ENCODE data around the gene CHAT. TPM values are rescaled to one million over a fixed set of nuclear protein-coding genes. Genes with fewer than 3 reads are reported as not detected.

Gene CHAT
- total RNA-seq, 2 experiments from 2014 or later = not detected

GRCh38 chr10:49621561-49621960 is 7.7 kb downstream of the CHAT start:
- DNase-seq = no peak
- no peak for TF ChIP-seq CTCF (IDR thresholded peaks at IDR 0.05)
- intact Hi-C loops (cut with micrococcal nuclease) = no loop called here
- peaks cover 19% of the 10 kb centered on the region for H3K27me3 Mint-ChIP-seq
- CTCF ChIA-PET = no interaction called here
- H3K9me3 Mint-ChIP-seq = no peaks in the 10 kb centered on the region
- H3K27ac Mint-ChIP-seq = no peak overlapping the region
- ATAC-seq = no peak
- H3K4me1 Mint-ChIP-seq (ENCODE audit: low read depth) = no peaks in the 10 kb centered on the region
- H3K4me3 Mint-ChIP-seq = no peak overlapping the region
- H3K36me3 Mint-ChIP-seq (ENCODE audit: low read depth) = no peaks in the 10 kb centered on the region
- POLR2A ChIA-PET = no interaction called here

- Mint-ChIP-seq H3K27me3 (peaks cover 13% of the 10 kb centered on the region), H3K9me3 (no peaks in the 10 kb centered on the region), H3K27ac (no peak overlapping the region), H3K36me3 (ENCODE audit: low read depth) (no peaks in the 10 kb centered on the region), H3K4me3 (no peak overlapping the region), H3K4me1 (ENCODE audit: low read depth) (no peaks in the 10 kb centered on the region)
- ChIA-PET POLR2A (no interaction called here), CTCF (interaction anchor here (1.2 kb wide), 1 partner anchor 28 kb away, joined by 3 read pairs; no protein-coding TSS in a partner anchor)
- DNase-seq (no peak), ATAC-seq (no peak)
- no peak for TF ChIP-seq CTCF (IDR thresholded peaks at IDR 0.05)
- intact Hi-C loops (cut with micrococcal nuclease) = no loop called here
Observed at GRCh38 chr10:49622426-49623425, 8.9 kb downstream of the CHAT start.

DNA sequence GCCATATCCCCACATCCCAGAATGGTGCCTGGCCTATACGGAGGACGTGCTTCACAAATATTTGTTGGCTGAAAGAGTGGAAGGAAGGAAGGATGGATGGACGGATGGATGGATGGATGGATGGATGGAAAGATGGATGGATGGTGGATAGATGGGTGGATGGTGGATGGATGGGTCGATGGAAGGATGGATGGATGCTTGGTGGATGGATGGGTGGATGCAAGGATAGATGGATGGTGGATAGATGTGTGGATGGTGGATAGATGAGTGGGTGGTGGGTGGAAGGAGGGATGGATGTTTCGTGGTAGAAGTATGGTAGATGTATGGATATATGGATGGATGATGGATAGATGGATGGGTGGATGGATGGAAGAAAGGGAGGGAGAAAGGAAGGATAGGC is 10.8 kb downstream of the CHAT start:
- H3K36me3 Mint-ChIP-seq (ENCODE audit: low read depth) = no peaks in the 10 kb centered on the region
- intact Hi-C loops (cut with micrococcal nuclease) = no loop called here
- H3K9me3 Mint-ChIP-seq = no peaks in the 10 kb centered on the region
- CTCF ChIA-PET = no interaction called here
- no peak for DNase-seq
- H3K4me3 Mint-ChIP-seq = no peak overlapping the region
- H3K4me1 Mint-ChIP-seq (ENCODE audit: low read depth) = no peaks in the 10 kb centered on the region
- H3K27ac Mint-ChIP-seq = no peak overlapping the region
- no peak for ATAC-seq
- no peak for TF ChIP-seq CTCF (IDR thresholded peaks at IDR 0.05)
- POLR2A ChIA-PET = no interaction called here
- H3K27me3 Mint-ChIP-seq = peaks cover 5% of the 10 kb centered on the region

DNA sequence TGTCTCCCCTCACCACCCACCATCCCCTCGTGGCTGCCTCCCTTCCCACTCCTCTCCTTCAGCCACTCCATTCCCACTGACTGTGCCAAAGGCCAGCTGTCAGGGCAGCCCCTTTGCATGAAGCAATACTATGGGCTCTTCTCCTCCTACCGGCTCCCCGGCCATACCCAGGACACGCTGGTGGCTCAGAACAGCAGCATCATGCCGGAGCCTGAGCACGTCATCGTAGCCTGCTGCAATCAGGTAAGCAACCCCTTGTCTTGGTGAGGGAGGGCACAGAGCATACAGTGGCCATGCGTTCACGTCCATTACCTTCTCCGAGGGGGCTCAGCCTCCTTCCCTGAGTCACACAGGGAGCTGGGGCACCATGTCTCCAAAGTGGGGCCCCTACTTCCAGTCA is 11.6 kb downstream of the CHAT start:
- H3K36me3 Mint-ChIP-seq (ENCODE audit: low read depth) = no peaks in the 10 kb centered on the region
- no peaks in the 10 kb centered on the region for H3K4me1 Mint-ChIP-seq (ENCODE audit: low read depth)
- H3K4me3 Mint-ChIP-seq = no peak overlapping the region
- H3K27ac Mint-ChIP-seq = no peak overlapping the region
- intact Hi-C loops (cut with micrococcal nuclease) = no loop called here
- no peaks in the 10 kb centered on the region for H3K9me3 Mint-ChIP-seq
- ATAC-seq (no peak), DNase-seq (no peak)
- no peaks in the 10 kb centered on the region for H3K27me3 Mint-ChIP-seq
- ChIA-PET POLR2A (no interaction called here), CTCF (no interaction called here)
- no peak for TF ChIP-seq CTCF (IDR thresholded peaks at IDR 0.05)

DNA sequence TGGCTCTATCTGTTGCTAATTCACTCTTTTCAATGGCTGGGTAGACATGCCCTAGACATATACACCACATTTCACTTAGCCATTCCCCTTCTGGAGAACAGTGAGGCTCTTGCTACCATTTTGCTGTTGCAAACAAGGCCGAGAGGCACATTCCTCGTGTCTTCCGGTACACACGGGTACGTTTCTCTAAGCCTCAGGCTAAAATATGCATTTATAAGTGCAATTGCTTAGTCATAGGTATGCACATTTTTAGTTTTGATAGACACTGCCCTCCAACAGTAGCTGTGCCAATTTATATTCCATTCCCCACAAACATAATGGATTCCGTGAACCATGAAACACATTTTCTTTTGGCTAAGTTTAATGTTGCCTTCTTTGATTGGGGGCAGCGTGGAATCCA is 13.2 kb downstream of the CHAT start:
- intact Hi-C loops (cut with micrococcal nuclease) = no loop called here
- DNase-seq = no peak
- no peak overlapping the region for H3K27ac Mint-ChIP-seq
- no peaks in the 10 kb centered on the region for H3K4me1 Mint-ChIP-seq (ENCODE audit: low read depth)
- H3K4me3 Mint-ChIP-seq = no peak overlapping the region
- ChIA-PET POLR2A (no interaction called here), CTCF (no interaction called here)
- no peaks in the 10 kb centered on the region for H3K9me3 Mint-ChIP-seq
- no peak for TF ChIP-seq CTCF (IDR thresholded peaks at IDR 0.05)
- ATAC-seq = no peak
- no peaks in the 10 kb centered on the region for H3K27me3 Mint-ChIP-seq
- H3K36me3 Mint-ChIP-seq (ENCODE audit: low read depth) = no peaks in the 10 kb centered on the region

Data from activated CD8-positive, alpha-beta T cell treated with anti-CD3 and anti-CD28 coated beads for 36 hours (primary cell).